Thyroid gland (tissue), 4 donors: ENCODE measurements around the gene EFCAB6. TPM values are rescaled to one million over a fixed set of nuclear protein-coding genes. Genes with fewer than 3 reads are reported as not detected.

Experiments
- DNase-seq, 2 donors: peaks; one replicate each; pipeline ENCODE4 v3.0.0-alpha.2; 2019
- H3K27ac ChIP-seq, 3 donors: fragments of 200-600 bp; sonication (generic); 1 replicate in 2 of 3; 2 replicates in 1 of 3; pipeline ENCODE4 v1.5.1; 2016 to 2019; ENCODE audit warnings: mild to moderate bottlenecking in 1 of 3, moderate library complexity in 1 of 3
- H3K27me3 ChIP-seq: fragments of 200-600 bp; sonication (generic); one replicate; pipeline ENCODE4 v1.5.1; 2019
- H3K36me3 ChIP-seq, 2 donors: fragments of 200-600 bp; sonication (generic); one replicate each; pipeline ENCODE4 v1.5.1; 2016 to 2019
- H3K4me1 ChIP-seq, 2 donors: fragments of 200-600 bp; sonication (generic); one replicate each; pipeline ENCODE4 v1.5.1; 2017 to 2019
- H3K4me3 ChIP-seq, 3 donors: fragments of 200-600 bp; sonication (generic); replicated peaks in 1 of 3; 1 replicate in 2 of 3; 2 replicates in 1 of 3; pipeline ENCODE4 v1.5.1; 2016; ENCODE audit warnings: mild to moderate bottlenecking in 1 of 3
- H3K9me3 ChIP-seq: fragments of 200-600 bp; sonication (generic); one replicate; pipeline ENCODE4 v1.5.1; 2017
- CTCF ChIP-seq, 6 experiments: fragments of 200-600 bp in 3 of 6; fragments of 450-650 bp in 3 of 6; sonication (generic) in 3 of 6; IDR thresholded peaks; one replicate each; pipeline ENCODE4 v1.5.1; 2016 to 2019; ENCODE audit warnings: antibody characterized with exemption in 6 of 6, mild to moderate bottlenecking in 2 of 6, inconsistent platforms in 1 of 6, moderate library complexity in 1 of 6
- POLR2A ChIP-seq, 2 donors: fragments of 450-650 bp; IDR thresholded peaks; one replicate each; pipeline ENCODE4 v1.6.1; 2017; ENCODE audit warnings: antibody characterized with exemption in 2 of 2, mild to moderate bottlenecking in 2 of 2, moderate library complexity in 1 of 2
- WGBS, 2 donors: methylation state at CpG; one replicate each; pipeline ENCODE4 v1.1.5; 2017; 5-methylcytosine and 5-hydroxymethylcytosine counted together
- intact Hi-C: fragments of 100-400 bp; cut with DNase I; formaldehyde crosslinking; loops from one replicate; pipeline ENCODE4 v1.15.1; 2023
- total RNA-seq, 4 donors: library from RNA; depleted of rRNA; stranded (reverse); fragments of >200 nt; gene quantifications; one replicate each; pipeline ENCODE4 v1.2.3, GENCODE V29; 2016

EFCAB6 gene
- total RNA-seq, 4 donors from 2014 or later = 10.9 to 26.1 (median 14.1) TPM

GRCh38 chr22:43829904-43830851 lies 18.1 kb upstream of the EFCAB6 start:
- peak; percentile 75 to 80 for DNase-seq
- 45 to 51% methylated on average over 22 to 23 of the region's 33 CpGs for WGBS, 2 donors
- intact Hi-C loops = no loop called here
- TF ChIP-seq CTCF (IDR thresholded peaks at IDR 0.05) (no peak), POLR2A (IDR thresholded peaks at IDR 0.05) (no peak)
- no peak overlapping the region for H3K4me3 ChIP-seq
- H3K27me3 ChIP-seq = no peaks in the 10 kb centered on the region
- no peaks in the 10 kb centered on the region for H3K36me3 ChIP-seq
- peaks cover 0 to 12% of the 10 kb centered on the region in 2 donors for H3K4me1 ChIP-seq
- H3K27ac ChIP-seq = no peak overlapping the region
- H3K9me3 ChIP-seq = no peaks in the 10 kb centered on the region

- H3K27me3 ChIP-seq = no peaks in the 10 kb centered on the region
- intact Hi-C loops = no loop called here
- H3K9me3 ChIP-seq = no peaks in the 10 kb centered on the region
- no peaks in the 10 kb centered on the region for H3K36me3 ChIP-seq
- no peak overlapping the region for H3K27ac ChIP-seq
- no peak overlapping the region for H3K4me3 ChIP-seq
- peaks cover 0 to 12% of the 10 kb centered on the region in 2 donors for H3K4me1 ChIP-seq
- 59 to 62% methylated on average over 14 of the region's 20 CpGs for WGBS, 2 donors
- no peak for DNase-seq
- TF ChIP-seq POLR2A (IDR thresholded peaks at IDR 0.05) (no peak), CTCF (IDR thresholded peaks at IDR 0.05) (no peak)
Measured at GRCh38 chr22:43828998-43829782, 17.1 kb upstream of the EFCAB6 start.

GRCh38 chr22:43828725-43828997 lies 16.6 kb upstream of the EFCAB6 start:
- Histone ChIP-seq H3K9me3 (no peaks in the 10 kb centered on the region), H3K27me3 (no peaks in the 10 kb centered on the region), H3K4me3 (no peak overlapping the region), H3K4me1 (peaks cover 0 to 12% of the 10 kb centered on the region in 2 donors), H3K36me3 (no peaks in the 10 kb centered on the region), H3K27ac (no peak overlapping the region)
- WGBS, 2 donors = 79 to 92% methylated on average over 5 to 6 of the region's 6 CpGs
- no peak for TF ChIP-seq POLR2A (IDR thresholded peaks at IDR 0.05)
- no peak for TF ChIP-seq CTCF (IDR thresholded peaks at IDR 0.05)
- no peak for DNase-seq
- intact Hi-C loops = no loop called here

GRCh38 chr22:43827926-43828724 lies 16.0 kb upstream of the EFCAB6 start:
- TF ChIP-seq CTCF (IDR thresholded peaks at IDR 0.05) = no peak
- TF ChIP-seq POLR2A (IDR thresholded peaks at IDR 0.05) = no peak
- no peak overlapping the region for H3K27ac ChIP-seq
- no peaks in the 10 kb centered on the region for H3K36me3 ChIP-seq
- WGBS, 2 donors = 90 to 91% methylated on average over 15 to 16 of the region's 16 CpGs
- DNase-seq = no peak
- H3K4me3 ChIP-seq = no peak overlapping the region
- no peaks in the 10 kb centered on the region for H3K27me3 ChIP-seq
- intact Hi-C loops = no loop called here
- H3K9me3 ChIP-seq = no peaks in the 10 kb centered on the region
- H3K4me1 ChIP-seq = peaks cover 0 to 12% of the 10 kb centered on the region in 2 donors
